NCI-H226 (cell line): ENCODE results near the gene ECE1.
"Not testable (repeated sequence)": the region's sequence is repeated elsewhere in the genome, so short reads cannot be mapped to it uniquely, and the experiment has no call there.

ENCODE experiments used
- DNase-seq: peaks from one replicate; pipeline ENCODE4 v3.0.0-alpha.2; 2015

ECE1 gene

DNA sequence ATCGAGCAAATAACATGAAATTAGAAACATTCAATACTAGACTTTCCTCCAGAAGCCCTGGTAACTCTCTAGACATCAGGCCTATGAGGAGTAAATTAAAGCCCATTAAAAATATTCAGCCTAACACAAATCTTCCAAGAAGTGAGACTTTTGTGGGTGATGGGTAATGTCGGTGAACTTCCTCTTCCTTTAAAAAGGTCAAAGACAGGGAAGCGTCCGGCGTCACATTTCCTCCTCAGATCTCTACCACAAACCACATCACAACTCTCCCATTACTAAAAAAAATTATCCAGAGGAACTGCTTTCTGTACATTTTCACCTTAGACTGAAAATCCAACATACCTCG lies 115.0 kb downstream of the ECE1 start:
- DNase-seq = peak; percentile 12

DNA sequence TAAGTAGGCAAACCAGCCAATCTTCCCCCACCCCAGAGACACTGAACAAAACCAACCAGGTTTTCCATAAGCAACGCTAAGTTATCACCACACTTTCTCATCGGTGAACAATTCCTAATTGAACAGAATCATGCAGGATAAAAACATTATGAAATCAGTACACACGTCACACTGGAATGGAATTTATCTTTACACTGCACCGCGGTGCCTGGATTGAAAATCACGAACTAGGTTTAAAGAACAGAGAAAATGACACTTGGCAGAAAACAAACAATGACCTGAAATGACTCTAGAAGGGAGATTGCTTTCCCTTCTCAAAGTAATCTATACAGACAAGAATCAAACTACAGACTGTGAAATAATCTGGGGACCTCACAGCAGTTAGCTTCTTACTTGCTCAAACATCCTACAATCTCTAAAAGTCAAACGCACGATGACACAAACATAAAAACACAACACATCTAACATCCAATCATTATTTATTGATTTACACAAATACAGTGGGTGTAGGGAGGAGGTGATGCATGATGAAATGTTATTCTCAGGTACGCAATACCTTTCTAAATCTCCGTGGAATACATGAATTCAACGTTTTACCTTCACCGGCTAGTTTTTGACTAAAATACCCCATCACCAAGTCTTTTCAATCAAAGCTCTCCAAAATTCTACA lies 115.5 kb downstream of the ECE1 start:
- peak; percentile 49 for DNase-seq

DNA sequence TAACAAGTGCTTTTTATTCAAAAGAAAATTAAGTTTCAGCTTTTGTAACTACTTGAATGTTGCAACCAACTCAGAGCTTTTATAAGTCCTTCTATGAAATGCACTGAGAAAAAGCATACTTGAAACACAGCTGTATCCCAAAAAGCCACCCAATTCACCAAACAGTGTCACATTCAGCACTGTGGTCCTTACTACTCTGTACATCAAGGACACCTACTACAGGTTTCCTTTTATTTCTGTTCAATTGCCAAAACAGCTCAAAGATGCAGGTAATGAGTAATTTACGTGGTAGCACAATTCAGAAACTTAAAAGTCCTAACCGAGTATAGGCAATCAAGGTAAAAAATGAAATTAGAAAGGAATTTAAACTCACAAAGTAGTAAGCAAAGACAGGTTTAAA lies 116.0 kb downstream of the ECE1 start:
- DNase-seq = no peak

DNA sequence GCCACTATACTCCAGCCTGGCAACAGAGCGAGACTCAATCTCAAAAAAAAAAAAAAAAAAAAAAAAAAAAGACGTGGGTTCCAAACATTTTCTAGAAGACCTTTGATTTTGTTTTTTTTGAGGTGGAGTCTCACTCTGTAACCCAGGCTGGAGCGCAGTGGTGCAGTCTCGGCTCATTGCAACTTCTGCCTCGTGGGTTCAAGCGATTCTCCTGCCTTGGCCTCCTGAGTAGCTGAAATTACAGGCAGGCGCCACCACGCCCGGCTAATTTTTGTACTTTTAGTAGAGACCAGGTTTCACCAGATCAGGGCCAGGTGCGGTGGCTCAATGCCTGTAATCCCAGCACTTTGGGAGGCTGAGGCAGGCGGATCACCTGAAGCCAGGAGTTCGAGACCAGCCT lies 117.2 kb downstream of the ECE1 start:
- DNase-seq = not testable (repeated sequence)

DNA sequence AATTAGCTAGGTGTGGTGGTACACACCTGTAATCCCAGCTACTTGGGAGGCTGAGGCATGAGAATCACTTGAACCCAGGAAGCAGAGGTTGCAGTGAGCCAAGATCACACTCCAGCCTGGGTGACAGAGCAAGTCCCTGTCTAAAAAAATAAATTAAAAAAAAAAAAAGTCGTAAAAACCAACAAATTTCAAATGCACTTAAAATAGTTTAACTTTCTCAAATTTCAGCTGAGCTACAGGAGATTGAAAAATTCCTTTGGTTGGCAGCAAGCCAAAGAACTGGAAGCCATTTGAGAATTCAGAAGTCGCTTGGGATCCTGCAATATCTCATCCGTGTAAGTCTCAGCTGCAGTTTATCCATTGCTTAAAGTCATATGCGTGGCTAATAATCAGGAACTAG lies 119.4 kb downstream of the ECE1 start:
- DNase-seq = not testable (repeated sequence)

DNA sequence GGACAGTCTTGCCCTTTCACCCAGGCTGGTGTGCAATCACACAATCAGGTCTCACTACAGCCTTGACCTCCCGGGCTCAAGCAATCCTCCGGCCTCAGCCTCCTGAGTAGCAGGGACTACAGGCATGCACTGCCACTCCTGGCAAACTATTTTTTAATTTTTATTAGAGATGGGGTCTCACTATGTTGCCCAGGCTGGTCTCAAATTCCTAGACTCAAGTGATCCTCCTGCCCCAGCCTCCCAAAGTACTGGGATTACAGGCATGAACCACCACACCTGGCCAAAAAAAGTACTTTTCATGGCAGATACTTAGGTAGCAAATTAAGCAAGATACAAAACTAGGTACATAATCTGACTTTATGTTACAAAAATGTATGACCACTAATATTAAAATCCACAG lies 121.8 kb downstream of the ECE1 start:
- DNase-seq = no peak
